Sigmoid colon (tissue), 7 donors: ENCODE data around the gene GDPGP1. TPM values are rescaled to one million over a fixed set of nuclear protein-coding genes. Genes with fewer than 3 reads are reported as not detected.

Source experiments
- DNase-seq: peaks from one replicate; pipeline ENCODE4 v3.0.0-alpha.2; 2019
- H3K27ac ChIP-seq, 4 donors: fragments of 200-600 bp; sonication (generic); one replicate each; pipeline ENCODE4 v1.5.1; 2016 to 2019; ENCODE audit warnings: mild to moderate bottlenecking in 1 of 4
- H3K27me3 ChIP-seq, 3 donors: fragments of 200-600 bp; sonication (generic); one replicate each; pipeline ENCODE4 v1.5.1; 2019; ENCODE audit warnings: mild to moderate bottlenecking in 1 of 3
- H3K36me3 ChIP-seq, 4 donors: fragments of 200-600 bp; sonication (generic); one replicate each; pipeline ENCODE4 v1.5.1; 2016 to 2019
- H3K4me1 ChIP-seq, 4 donors: fragments of 200-600 bp; sonication (generic); one replicate each; pipeline ENCODE4 v1.5.1; 2017 to 2019
- H3K4me3 ChIP-seq, 4 donors: fragments of 200-600 bp; sonication (generic); one replicate each; pipeline ENCODE4 v1.5.1; 2017 to 2019; ENCODE audit warnings: mild to moderate bottlenecking in 2 of 4, moderate library complexity in 1 of 4
- H3K9me3 ChIP-seq, 4 donors: fragments of 200-600 bp in 3 of 4; sonication (generic) in 3 of 4; one replicate each; pipeline versions ENCODE4 v1.5.1 to v1.6.1; 2013 to 2019
- CTCF ChIP-seq, 4 experiments: fragments of 450-650 bp in 3 of 4; fragments of 200-600 bp in 1 of 4; IDR thresholded peaks; one replicate each; pipeline ENCODE4 v1.5.1; 2016 to 2019; ENCODE audit warnings: antibody characterized with exemption in 4 of 4, mild to moderate bottlenecking in 3 of 4, moderate library complexity in 2 of 4
- EP300 ChIP-seq, 4 donors: sonication (generic); formaldehyde crosslinking; IDR thresholded peaks; one replicate each; pipeline ENCODE4 v1.6.1; 2017; ENCODE audit warnings: antibody characterized with exemption in 4 of 4
- POLR2A ChIP-seq, 2 donors: fragments of 450-650 bp; IDR thresholded peaks; one replicate each; pipeline ENCODE4 v1.6.1; 2016; ENCODE audit warnings: antibody characterized with exemption in 2 of 2, mild to moderate bottlenecking in 2 of 2, moderate library complexity in 2 of 2
- POLR2AphosphoS5 ChIP-seq, 4 donors: sonication (generic); formaldehyde crosslinking; IDR thresholded peaks; one replicate each; pipeline ENCODE4 v1.6.1; 2017; ENCODE audit warnings: antibody characterized with exemption in 4 of 4
- WGBS, 2 donors: extraction: QIAGEN DNeasy Blood & Tissue Kit; methylation state at CpG; one replicate each; pipeline ENCODE4 v1.1.7; 2013; 5-methylcytosine and 5-hydroxymethylcytosine counted together
- intact Hi-C: fragments of 100-400 bp; cut with DNase I; formaldehyde crosslinking; loops from one replicate; pipeline ENCODE4 v1.15.1; 2023
- polyA plus RNA-seq, 3 donors: library from polyadenylated mRNA; stranded (reverse); fragments of 200-250 nt; gene quantifications; one replicate each; pipeline ENCODE4 v1.2.3, GENCODE V29; 2013
- total RNA-seq, 4 donors: library from RNA; depleted of rRNA; stranded (reverse); fragments of >200 nt; gene quantifications; one replicate each; pipeline ENCODE4 v1.1.0, GENCODE V29; 2016
- donor health status: healthy with polysubstance abuse.
- donor health status: Bipolar disorder and iron deficiency.
- donor health status: healthy.

Gene GDPGP1
- total and polyA plus RNA-seq, 7 donors, result 3.0 to 12.7 (median 7.5) TPM

- Histone ChIP-seq H3K27ac (peak overlapping the region; percentile 96 to 99 (median 97)), H3K4me1 (peaks cover 0 to 80% (median 64%) of the 10 kb centered on the region in 4 donors), H3K4me3 (no peak overlapping the region), H3K27me3 (no peaks in the 10 kb centered on the region), H3K36me3 (no peaks in the 10 kb centered on the region), H3K9me3 (no peaks in the 10 kb centered on the region)
- DNase-seq, result peak; percentile 95
- WGBS, 2 donors, result 9 to 17% methylated on average over 7 of the region's 7 CpGs
- TF ChIP-seq POLR2A (IDR thresholded peaks at IDR 0.05), result peak in 1 of 2 donors; percentile 15
- TF ChIP-seq CTCF (IDR thresholded peaks at IDR 0.05), result no peak
- peak in 3 of 4 donors; percentile 26 to 62 (median 51) for TF ChIP-seq POLR2AphosphoS5 (IDR thresholded peaks at IDR 0.05)
- intact Hi-C loops, result no loop called here
These were observed 42.1 kb upstream of the GDPGP1 start for GRCh38 chr15:90191794-90192509.

- peak; percentile 37 to 70 (median 68) for TF ChIP-seq POLR2AphosphoS5 (IDR thresholded peaks at IDR 0.05)
- TF ChIP-seq EP300 (IDR thresholded peaks at IDR 0.05), result no peak
- Histone ChIP-seq H3K36me3 (no peaks in the 10 kb centered on the region), H3K9me3 (no peaks in the 10 kb centered on the region), H3K27me3 (no peaks in the 10 kb centered on the region), H3K4me3 (no peak overlapping the region), H3K4me1 (peaks cover 0 to 68% (median 54%) of the 10 kb centered on the region in 4 donors), H3K27ac (peak overlapping the region; percentile 96 to 99 (median 97))
- intact Hi-C loops, result no loop called here
- peak; percentile 92 for DNase-seq
- 46 to 78% methylated on average over 16 of the region's 16 CpGs for WGBS, 2 donors
These were observed 40.8 kb upstream of the GDPGP1 start for GRCh38 chr15:90192961-90193786.

- H3K27ac ChIP-seq, result peak overlapping the region; percentile 96 to 99 (median 97)
- H3K4me1 ChIP-seq, result peaks cover 0 to 54% (median 46%) of the 10 kb centered on the region in 4 donors
- no peaks in the 10 kb centered on the region for H3K27me3 ChIP-seq
- H3K4me3 ChIP-seq, result no peak overlapping the region
- H3K9me3 ChIP-seq, result no peaks in the 10 kb centered on the region
- intact Hi-C loops, result no loop called here
- 82 to 87% methylated on average over 2 of the region's 2 CpGs for WGBS, 2 donors
- H3K36me3 ChIP-seq, result no peaks in the 10 kb centered on the region
- DNase-seq, result no peak
- TF ChIP-seq CTCF (IDR thresholded peaks at IDR 0.05), result no peak
- TF ChIP-seq POLR2AphosphoS5 (IDR thresholded peaks at IDR 0.05), result no peak
- no peak for TF ChIP-seq POLR2A (IDR thresholded peaks at IDR 0.05)
- TF ChIP-seq EP300 (IDR thresholded peaks at IDR 0.05), result no peak
These were observed 39.4 kb upstream of the GDPGP1 start for GRCh38 chr15:90194655-90195054.

GRCh38 chr15:90200534-90201129 lies 33.4 kb upstream of the GDPGP1 start:
- intact Hi-C loops, result no loop called here
- peak overlapping the region; percentile 85 to 92 (median 88) for H3K27ac ChIP-seq
- H3K9me3 ChIP-seq, result no peaks in the 10 kb centered on the region
- WGBS, 2 donors, result 16 to 31% methylated on average over 24 of the region's 24 CpGs
- DNase-seq, result no peak
- H3K36me3 ChIP-seq, result peaks cover 0 to 6% (median 0%) of the 10 kb centered on the region in 4 donors
- peaks cover 0 to 54% (median 47%) of the 10 kb centered on the region in 4 donors for H3K4me1 ChIP-seq
- H3K27me3 ChIP-seq, result no peaks in the 10 kb centered on the region
- H3K4me3 ChIP-seq, result peak overlapping the region; percentile 49 to 91 (median 81)
- TF ChIP-seq POLR2AphosphoS5 (IDR thresholded peaks at IDR 0.05) (no peak), POLR2A (IDR thresholded peaks at IDR 0.05) (no peak), CTCF (IDR thresholded peaks at IDR 0.05) (no peak), EP300 (IDR thresholded peaks at IDR 0.05) (no peak)
